AG04450 (cell line): Measurements from ENCODE around the gene UGT1A10. TPM values are rescaled to one million over a fixed set of nuclear protein-coding genes. Genes with fewer than 3 reads are reported as not detected.
"Not testable (repeated sequence)": the region's sequence is repeated elsewhere in the genome, so short reads cannot be mapped to it uniquely, and the experiment has no call there.

Experiments used
- CTCF ChIA-PET: fragments of 300-600, 350-600 bp; formaldehyde crosslinking; extraction: SDS; loops from one replicate; lab custom pipeline; 2022; ENCODE audit warnings: antibody characterized with exemption, inconsistent platforms; lab: Charles Lee
- POLR2A ChIA-PET: fragments of 350-600 bp; formaldehyde crosslinking; extraction: SDS; loops from one replicate; lab custom pipeline; 2021; ENCODE audit warnings: antibody characterized with exemption, inconsistent platforms; lab: Yijun Ruan, JAX
- DNase-seq: peaks from one replicate; pipeline ENCODE4 v3.0.0-alpha.2; 2011; ENCODE audit warnings: low read depth, low spot score
- H3K27ac ChIP-seq: one replicate; pipeline ENCODE4 v1.5.1; 2012; ENCODE audit warnings: low read depth, low read length, control low read depth
- H3K27me3 ChIP-seq: one replicate; pipeline ENCODE4 v1.6.0; 2012; ENCODE audit warnings: low read length; ENCODE audit not compliant: control insufficient read depth, insufficient read depth
- H3K4me3 ChIP-seq: 2 replicates; pipeline ENCODE4 v1.5.1; 2011; ENCODE audit warnings: mild to moderate bottlenecking, low read depth, low read length, control low read depth
- H3K9me3 ChIP-seq: 2 replicates; pipeline ENCODE4 v1.5.1; 2012; ENCODE audit warnings: low read length; ENCODE audit not compliant: control insufficient read depth, insufficient read depth
- CTCF ChIP-seq: IDR thresholded peaks from 2 replicates; pipeline ENCODE4 v1.5.1; 2011; ENCODE audit warnings: low read depth, low read length, control low read depth, inconsistent platforms
- polyA plus RNA-seq: library from polyadenylated mRNA; depleted of rRNA; stranded (reverse); fragments of >200 nt; gene quantifications from 2 replicates; pipeline ENCODE4 v1.2.3, GENCODE V29; 2011

The UGT1A10 gene
- polyA plus RNA-seq, 1 experiment = not detected

GRCh38 chr2:233699424-233700027 lies 63.3 kb downstream of the UGT1A10 start:
- POLR2A ChIA-PET = no interaction called here
- peak overlapping the region; percentile 83 for H3K27ac ChIP-seq
- TF ChIP-seq CTCF = no peak

GRCh38 chr2:233700028-233700635 lies 63.9 kb downstream of the UGT1A10 start:
- CTCF ChIA-PET = interaction anchor here (1.6 kb wide), 1 partner anchor 11 kb away, joined by 8 read pairs; no protein-coding TSS in a partner anchor

More at GRCh38 chr2:233699424-233700027, 63.3 kb downstream of the UGT1A10 start:
- H3K4me3 ChIP-seq = no peak overlapping the region
- no peaks in the 10 kb centered on the region for H3K27me3 ChIP-seq
- CTCF ChIA-PET = interaction anchor here (0.8 to 1.6 kb wide), 2 partner anchors 12 to 251 kb away, joined by 3 to 8 read pairs; no protein-coding TSS in a partner anchor
- no peak for DNase-seq
- 0 out of 2 replicates have a peak, but pooled peaks cover 3% of the 10 kb centered on the region for H3K9me3 ChIP-seq

DNA sequence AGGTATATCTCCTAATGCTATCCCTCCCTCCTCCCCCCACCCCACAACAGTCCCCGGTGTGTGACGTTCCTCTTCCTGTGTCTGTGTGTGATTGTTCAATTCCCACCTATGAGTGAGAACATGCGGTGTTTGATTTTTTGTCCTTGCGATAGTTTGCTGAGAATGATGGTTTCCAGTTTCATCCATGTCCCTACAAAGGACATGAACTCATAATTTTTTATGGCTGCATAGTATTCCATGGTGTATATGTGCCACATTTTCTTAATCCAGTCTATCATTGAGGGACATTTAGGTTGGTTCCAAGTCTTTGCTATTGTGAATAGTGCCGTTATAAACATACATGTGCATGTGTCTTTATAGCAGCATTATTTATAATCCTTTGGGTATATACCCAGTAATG lies 64.6 kb downstream of the UGT1A10 start:
- H3K9me3 ChIP-seq, POLR2A ChIA-PET, DNase-seq, H3K27ac ChIP-seq, H3K4me3 ChIP-seq, H3K27me3 ChIP-seq: not testable (repeated sequence)
- CTCF ChIA-PET = interaction anchor here (1.6 kb wide), 1 partner anchor 10 kb away, joined by 8 read pairs; no protein-coding TSS in a partner anchor

More at GRCh38 chr2:233700028-233700635, 63.9 kb downstream of the UGT1A10 start:
- Histone ChIP-seq H3K9me3 (0 out of 2 replicates have a peak, but pooled peaks cover 3% of the 10 kb centered on the region), H3K27ac (peak overlapping the region; percentile 83), H3K4me3 (no peak overlapping the region), H3K27me3 (no peaks in the 10 kb centered on the region)
- POLR2A ChIA-PET = no interaction called here
- peak; percentile 16 for DNase-seq
- TF ChIP-seq CTCF = no peak

DNA sequence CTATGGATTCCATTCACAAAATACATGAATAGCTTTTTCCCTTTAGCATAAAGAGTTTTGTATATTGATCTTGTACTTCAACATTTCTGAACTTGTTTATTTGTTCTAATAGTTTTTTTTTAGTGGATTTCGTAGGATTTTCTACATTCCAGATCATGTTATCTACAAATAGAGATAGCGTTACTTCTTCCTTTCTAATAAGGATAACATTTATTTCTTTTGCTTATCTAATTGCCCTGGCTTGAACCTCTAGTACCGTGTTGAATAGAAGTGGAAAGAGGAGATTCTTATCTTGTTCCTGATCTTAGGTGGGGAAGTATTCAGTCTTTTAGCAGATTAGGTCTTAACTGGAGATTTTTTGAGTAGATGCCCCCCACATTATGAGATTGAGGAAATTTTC lies 66.0 kb downstream of the UGT1A10 start:
- no peak for DNase-seq
- H3K9me3 ChIP-seq = 0 out of 2 replicates have a peak, but pooled peaks cover 3% of the 10 kb centered on the region
- CTCF ChIA-PET = interaction anchor here (0.6 kb wide), 1 partner anchor 297 kb away, joined by 3 read pairs; no protein-coding TSS in a partner anchor
- H3K27me3 ChIP-seq = no peaks in the 10 kb centered on the region
- POLR2A ChIA-PET = no interaction called here
- no peak overlapping the region for H3K27ac ChIP-seq
- no peak for TF ChIP-seq CTCF
- no peak overlapping the region for H3K4me3 ChIP-seq

DNA sequence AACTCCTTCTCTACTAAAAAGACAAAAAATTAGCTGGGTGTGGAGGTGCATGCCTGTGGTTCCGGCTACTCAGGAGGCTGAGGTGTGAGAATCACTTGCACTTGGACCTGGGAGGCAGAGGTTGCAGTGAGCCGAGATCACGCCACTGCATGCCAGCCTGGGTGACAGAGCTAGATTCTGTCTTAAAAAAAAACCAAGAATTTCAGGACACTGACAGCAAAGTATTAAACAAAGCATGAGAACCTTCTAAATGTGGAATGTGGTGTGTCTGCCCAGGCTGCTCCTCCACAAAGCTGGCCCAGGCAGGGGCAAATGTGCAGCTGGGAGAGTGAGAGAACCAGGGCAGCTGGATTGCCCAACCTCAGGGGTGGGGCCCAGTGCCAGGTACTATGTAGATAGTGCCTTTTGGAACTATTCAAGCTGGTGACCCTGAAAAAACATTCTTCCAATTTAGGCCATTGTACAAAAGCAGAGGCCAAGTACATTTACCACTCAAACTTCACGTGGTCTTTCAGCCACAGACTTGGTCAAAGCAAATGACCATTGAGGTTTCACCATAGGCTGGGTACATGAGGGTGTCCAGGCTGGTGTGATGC lies 69.8 kb downstream of the UGT1A10 start:
- Histone ChIP-seq H3K9me3 (0 out of 2 replicates have a peak, but pooled peaks cover 3% of the 10 kb centered on the region), H3K4me3 (no peak overlapping the region), H3K27ac (no peak overlapping the region), H3K27me3 (no peaks in the 10 kb centered on the region)
- TF ChIP-seq CTCF = no peak
- ChIA-PET POLR2A (no interaction called here), CTCF (no interaction called here)
- no peak for DNase-seq
